ENCODE data around the gene CDC73. TPM values are rescaled to one million over a fixed set of nuclear protein-coding genes. Genes with fewer than 3 reads are reported as not detected.

Gene CDC73
- total RNA-seq, 1 experiment from 2014 or later: 10.0 TPM

DNA sequence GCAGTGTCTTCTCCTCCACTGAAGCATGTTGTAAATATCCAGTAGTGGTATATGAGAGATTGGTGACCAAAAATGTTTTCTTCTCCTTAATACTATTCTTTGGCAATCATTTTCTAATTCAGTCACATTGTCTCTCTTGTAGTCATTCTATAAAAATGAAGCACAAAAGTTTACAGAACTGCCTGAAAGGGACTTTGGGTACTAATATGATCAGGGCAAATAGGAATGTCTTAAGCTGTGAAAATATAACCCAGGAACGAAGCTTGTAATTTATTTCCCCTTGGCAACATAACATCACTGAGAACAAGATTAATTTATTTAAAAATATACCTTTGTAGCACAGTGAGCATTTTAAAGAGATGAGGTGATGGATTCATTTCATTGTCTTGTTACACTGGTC lies 59.7 kb downstream of the CDC73 start:
- no peak overlapping the region for H3K4me2 ChIP-seq (ENCODE audit: low read length)
- no peaks in the 10 kb centered on the region for H3K9me3 ChIP-seq (ENCODE audit: low read length)
- H3K27me3 ChIP-seq (ENCODE audit: low read length): no peaks in the 10 kb centered on the region
- no peak overlapping the region for H2AFZ ChIP-seq (ENCODE audit: low read length)
- DNase-seq: no peak
- no peaks in the 10 kb centered on the region for H3F3A ChIP-seq (ENCODE audit: low read length, unreplicated experiment)
- no peaks in the 10 kb centered on the region for H4K20me1 ChIP-seq (ENCODE audit: low read length)
- no peak overlapping the region for H3K4me3 ChIP-seq (ENCODE audit: low read length)
- H3K36me3 ChIP-seq (ENCODE audit: low read depth, low read length): no peaks in the 10 kb centered on the region
- TF ChIP-seq EZH2 (IDR thresholded peaks at IDR 0.05; ENCODE audit: low read length, unreplicated experiment) (no peak), CTCF (conservative IDR thresholded peaks at IDR 0.05; ENCODE audit: low read depth, low read length) (no peak), EZH2phosphoT487 (IDR thresholded peaks at IDR 0.05; ENCODE audit: borderline replicate concordance, low read length) (no peak)
- intact Hi-C loops (cut with micrococcal nuclease): loop anchor here (5.0 to 10.0 kb wide), 2 partner anchors 71 to 423 kb away; no protein-coding TSS in a partner anchor
- no peak for ATAC-seq
- ChIA-PET CTCF (no interaction called here), POLR2A (ENCODE audit: unreplicated experiment) (no interaction called here)
- no peak overlapping the region for H3K27ac ChIP-seq (ENCODE audit: low read length)
- H3K9ac ChIP-seq (ENCODE audit: low read length): no peak overlapping the region
- H3K4me1 ChIP-seq (ENCODE audit: insufficient read depth, low read length): no peaks in the 10 kb centered on the region
- peaks cover 15% of the 10 kb centered on the region for H3K79me2 ChIP-seq (ENCODE audit: low read length)
- no peaks in the 10 kb centered on the region for H3K9me2 ChIP-seq (replicated peaks; ENCODE audit: low read length)
- no TSS peak for BruUV-seq (replicated peaks)

GRCh38 chr1:193181985-193182384 lies 60.2 kb downstream of the CDC73 start:
- no peaks in the 10 kb centered on the region for H3F3A ChIP-seq (ENCODE audit: low read length, unreplicated experiment)
- no peak for DNase-seq
- no peaks in the 10 kb centered on the region for H3K9me2 ChIP-seq (replicated peaks; ENCODE audit: low read length)
- intact Hi-C loops (cut with micrococcal nuclease): loop anchor here (5.0 to 10.0 kb wide), 2 partner anchors 70 to 423 kb away; no protein-coding TSS in a partner anchor
- H3K36me3 ChIP-seq (ENCODE audit: low read depth, low read length): no peaks in the 10 kb centered on the region
- no peaks in the 10 kb centered on the region for H3K27me3 ChIP-seq (ENCODE audit: low read length)
- H3K4me2 ChIP-seq (ENCODE audit: low read length): no peak overlapping the region
- no peak overlapping the region for H3K27ac ChIP-seq (ENCODE audit: low read length)
- no peak for TF ChIP-seq EZH2phosphoT487 (IDR thresholded peaks at IDR 0.05; ENCODE audit: borderline replicate concordance, low read length)
- TF ChIP-seq CTCF (conservative IDR thresholded peaks at IDR 0.05; ENCODE audit: low read depth, low read length): no peak
- TF ChIP-seq EZH2 (IDR thresholded peaks at IDR 0.05; ENCODE audit: low read length, unreplicated experiment): no peak
- ATAC-seq: no peak
- no peaks in the 10 kb centered on the region for H4K20me1 ChIP-seq (ENCODE audit: low read length)
- no peak overlapping the region for H3K9ac ChIP-seq (ENCODE audit: low read length)
- H3K4me1 ChIP-seq (ENCODE audit: insufficient read depth, low read length): no peaks in the 10 kb centered on the region
- ChIA-PET CTCF (no interaction called here), POLR2A (ENCODE audit: unreplicated experiment) (no interaction called here)
- no peak overlapping the region for H3K4me3 ChIP-seq (ENCODE audit: low read length)
- peaks cover 14% of the 10 kb centered on the region for H3K79me2 ChIP-seq (ENCODE audit: low read length)
- H2AFZ ChIP-seq (ENCODE audit: low read length): no peak overlapping the region
- H3K9me3 ChIP-seq (ENCODE audit: low read length): no peaks in the 10 kb centered on the region
- no TSS peak for BruUV-seq (replicated peaks)

GRCh38 chr1:193183019-193183627 lies 61.3 kb downstream of the CDC73 start:
- CTCF ChIA-PET: no interaction called here
- Histone ChIP-seq H3K27me3 (ENCODE audit: low read length) (no peaks in the 10 kb centered on the region), H3K4me2 (ENCODE audit: low read length) (no peak overlapping the region), H3K4me3 (ENCODE audit: low read length) (no peak overlapping the region), H4K20me1 (ENCODE audit: low read length) (no peaks in the 10 kb centered on the region), H3K36me3 (ENCODE audit: low read depth, low read length) (no peaks in the 10 kb centered on the region), H3K4me1 (ENCODE audit: insufficient read depth, low read length) (no peaks in the 10 kb centered on the region), H3K9ac (ENCODE audit: low read length) (no peak overlapping the region), H3K27ac (ENCODE audit: low read length) (no peak overlapping the region), H3K9me2 (replicated peaks; ENCODE audit: low read length) (no peaks in the 10 kb centered on the region), H3F3A (ENCODE audit: low read length, unreplicated experiment) (no peaks in the 10 kb centered on the region), H2AFZ (ENCODE audit: low read length) (no peak overlapping the region), H3K9me3 (ENCODE audit: low read length) (no peaks in the 10 kb centered on the region), H3K79me2 (ENCODE audit: low read length) (peaks cover 25% of the 10 kb centered on the region)
- TF ChIP-seq EZH2 (IDR thresholded peaks at IDR 0.05; ENCODE audit: low read length, unreplicated experiment) (no peak), EZH2phosphoT487 (IDR thresholded peaks at IDR 0.05; ENCODE audit: borderline replicate concordance, low read length) (no peak), CTCF (conservative IDR thresholded peaks at IDR 0.05; ENCODE audit: low read depth, low read length) (peak; percentile 70)
- peak; percentile 69 for DNase-seq
- BruUV-seq (replicated peaks): no TSS peak
- POLR2A ChIA-PET (ENCODE audit: unreplicated experiment): interaction anchor here (0.7 kb wide), 1 partner anchor 36 kb away, joined by 5 read pairs; no protein-coding TSS in a partner anchor
- intact Hi-C loops (cut with micrococcal nuclease): loop anchor here (1.0 to 10.0 kb wide), 3 partner anchors 69 to 422 kb away; no protein-coding TSS in a partner anchor
- peak; percentile 48; the same call in 1 of the 2 replicates for ATAC-seq

Measured in PC-3 (cell line).